Measurements from ENCODE around the gene TBPL1.

TBPL1 gene

GRCh38 chr6:134021396-134022122 is 68.5 kb downstream of the TBPL1 start (continued):
- no peak for TF ChIP-seq POU6F1 (CRISPR knock-in tag; IDR thresholded peaks at IDR 0.05; ENCODE audit: borderline replicate concordance, low read depth)
- TF ChIP-seq PPARA (CRISPR knock-in tag; IDR thresholded peaks at IDR 0.05; ENCODE audit: borderline replicate concordance), result no peak
- TF ChIP-seq GLIS3 (CRISPR knock-in tag; IDR thresholded peaks at IDR 0.05), result no peak
- TF ChIP-seq ZFP3 (CRISPR knock-in tag; IDR thresholded peaks at IDR 0.05), result no peak
- no peak for TF ChIP-seq ESRRG (CRISPR knock-in tag; IDR thresholded peaks at IDR 0.05)

GRCh38 chr6:134022650-134023049 is 69.6 kb downstream of the TBPL1 start:
- ATAC-seq, result no peak
- TF ChIP-seq OSR1 (CRISPR knock-in tag; IDR thresholded peaks at IDR 0.05), result no peak
- no peak for TF ChIP-seq BACH2 (CRISPR knock-in tag; IDR thresholded peaks at IDR 0.05; ENCODE audit: borderline replicate concordance)
- no peak for TF ChIP-seq ZNF565 (CRISPR knock-in tag; conservative IDR thresholded peaks at IDR 0.05; ENCODE audit: low read depth)
- no peak for TF ChIP-seq GLIS3 (CRISPR knock-in tag; IDR thresholded peaks at IDR 0.05)
- no peak for TF ChIP-seq TOX (CRISPR knock-in tag; IDR thresholded peaks at IDR 0.05; ENCODE audit: borderline replicate concordance)
- no peak for TF ChIP-seq PATZ1 (CRISPR knock-in tag; IDR thresholded peaks at IDR 0.05; ENCODE audit: borderline replicate concordance)
- TF ChIP-seq CSDC2 (CRISPR knock-in tag; IDR thresholded peaks at IDR 0.05), result no peak
- no peak for TF ChIP-seq ZNF8 (CRISPR knock-in tag; IDR thresholded peaks at IDR 0.05)
- no peak for TF ChIP-seq TSHZ2 (CRISPR knock-in tag; IDR thresholded peaks at IDR 0.05)
- no peak for TF ChIP-seq ESRRG (CRISPR knock-in tag; IDR thresholded peaks at IDR 0.05)
- TF ChIP-seq POU6F1 (CRISPR knock-in tag; IDR thresholded peaks at IDR 0.05; ENCODE audit: borderline replicate concordance, low read depth), result no peak
- TF ChIP-seq ZFP3 (CRISPR knock-in tag; IDR thresholded peaks at IDR 0.05), result no peak
- TF ChIP-seq ISL1 (CRISPR knock-in tag; IDR thresholded peaks at IDR 0.05), result no peak
- no peak for TF ChIP-seq ZNF70 (CRISPR knock-in tag; IDR thresholded peaks at IDR 0.05)
- no peak for TF ChIP-seq CREB5 (CRISPR knock-in tag; IDR thresholded peaks at IDR 0.05; ENCODE audit: low read depth)

- ATAC-seq, result no peak
- TF ChIP-seq PATZ1 (CRISPR knock-in tag; IDR thresholded peaks at IDR 0.05; ENCODE audit: borderline replicate concordance) (no peak), POU6F1 (CRISPR knock-in tag; IDR thresholded peaks at IDR 0.05; ENCODE audit: borderline replicate concordance, low read depth) (no peak), CSRNP3 (CRISPR knock-in tag; IDR thresholded peaks at IDR 0.05) (no peak), OSR1 (CRISPR knock-in tag; IDR thresholded peaks at IDR 0.05) (no peak)
Measured at GRCh38 chr6:134026597-134026996, 73.6 kb downstream of the TBPL1 start.
